ENCODE measurements around the gene BCAS3.

DNA sequence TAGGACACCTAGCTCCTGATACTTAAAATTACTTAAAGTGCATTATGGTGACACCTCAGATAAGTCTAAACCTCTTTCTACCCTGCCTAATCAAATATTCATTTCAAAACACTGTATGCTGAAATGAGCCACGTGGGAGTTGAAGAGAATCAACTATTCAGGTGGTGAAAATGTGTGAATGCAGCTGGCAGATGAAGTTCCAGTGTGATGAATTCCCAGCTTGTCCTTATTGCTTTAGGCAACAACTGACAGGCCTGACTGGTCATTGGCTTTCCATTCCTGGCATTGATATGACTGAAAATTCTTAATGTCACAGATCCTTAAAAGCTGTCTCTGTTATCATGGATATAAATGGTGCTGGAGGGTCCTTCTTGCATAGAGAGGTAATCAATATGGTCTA, 420.1 kb downstream of the BCAS3 start:
- TF ChIP-seq, protein P1, sequence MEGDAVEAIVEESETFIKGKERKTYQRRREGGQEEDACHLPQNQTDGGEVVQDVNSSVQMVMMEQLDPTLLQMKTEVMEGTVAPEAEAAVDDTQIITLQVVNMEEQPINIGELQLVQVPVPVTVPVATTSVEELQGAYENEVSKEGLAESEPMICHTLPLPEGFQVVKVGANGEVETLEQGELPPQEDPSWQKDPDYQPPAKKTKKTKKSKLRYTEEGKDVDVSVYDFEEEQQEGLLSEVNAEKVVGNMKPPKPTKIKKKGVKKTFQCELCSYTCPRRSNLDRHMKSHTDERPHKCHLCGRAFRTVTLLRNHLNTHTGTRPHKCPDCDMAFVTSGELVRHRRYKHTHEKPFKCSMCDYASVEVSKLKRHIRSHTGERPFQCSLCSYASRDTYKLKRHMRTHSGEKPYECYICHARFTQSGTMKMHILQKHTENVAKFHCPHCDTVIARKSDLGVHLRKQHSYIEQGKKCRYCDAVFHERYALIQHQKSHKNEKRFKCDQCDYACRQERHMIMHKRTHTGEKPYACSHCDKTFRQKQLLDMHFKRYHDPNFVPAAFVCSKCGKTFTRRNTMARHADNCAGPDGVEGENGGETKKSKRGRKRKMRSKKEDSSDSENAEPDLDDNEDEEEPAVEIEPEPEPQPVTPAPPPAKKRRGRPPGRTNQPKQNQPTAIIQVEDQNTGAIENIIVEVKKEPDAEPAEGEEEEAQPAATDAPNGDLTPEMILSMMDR (IDR thresholded peaks at IDR 0.05): no peak
- TF ChIP-seq POLR2AphosphoS5 (IDR thresholded peaks at IDR 0.05) (no peak), POLR2A (IDR thresholded peaks at IDR 0.05) (no peak)
